Psoas muscle (tissue), 8 donors: ENCODE results near the gene CCNF. TPM values are rescaled to one million over a fixed set of nuclear protein-coding genes. Genes with fewer than 3 reads are reported as not detected.
A peak's percentile ranks its signal among the peaks of the same experiment; 100 is the strongest.
"Not testable (repeated sequence)": the region's sequence is repeated elsewhere in the genome, so short reads cannot be mapped to it uniquely, and the experiment has no call there.

Experiments used
- ATAC-seq, 4 donors: fragments of 200-7000 bp; cut with Tn5 transposase; one replicate each; pipeline ENCODE4 v1.9.1; 2020; ENCODE audit warnings: moderate library complexity in 3 of 4, mild to moderate bottlenecking in 2 of 4
- DNase-seq, 2 donors: peaks; one replicate each; pipeline ENCODE4 v3.0.0-alpha.2; 2020
- H3K27ac ChIP-seq: fragments of 200-600 bp; one replicate; pipeline ENCODE4 v1.8.0; 2022
- H3K27me3 ChIP-seq, 3 donors: fragments of 200-600 bp in 1 of 3; one replicate each; pipeline versions ENCODE4 v1.6.1 to v1.8.0; 2013 to 2022; ENCODE audit warnings: low read length in 2 of 3, mild to moderate bottlenecking in 2 of 3, moderate library complexity in 1 of 3; ENCODE audit not compliant: insufficient read depth in 3 of 3
- H3K36me3 ChIP-seq, 2 donors: fragments of 200-600 bp in 1 of 2; one replicate each; pipeline versions ENCODE4 v1.6.1 to v1.8.0; 2013 to 2022; ENCODE audit warnings: low read depth in 1 of 2, mild to moderate bottlenecking in 1 of 2, moderate library complexity in 1 of 2; ENCODE audit not compliant: insufficient read depth in 1 of 2
- H3K4me1 ChIP-seq: fragments of 200-600 bp; one replicate; pipeline ENCODE4 v1.8.0; 2022
- H3K4me3 ChIP-seq: fragments of 200-600 bp; one replicate; pipeline ENCODE4 v1.8.0; 2022; ENCODE audit warnings: mild to moderate bottlenecking
- H3K9me3 ChIP-seq: fragments of 200-600 bp; one replicate; pipeline ENCODE4 v1.8.0; 2022
- CTCF ChIP-seq: fragments of 200-600 bp; IDR thresholded peaks from one replicate; pipeline ENCODE4 v1.8.0; 2022; ENCODE audit warnings: antibody characterized with exemption
- WGBS, 3 donors: extraction: QIAGEN DNeasy Blood & Tissue Kit; methylation state at CpG; one replicate each; pipeline versions ENCODE4 v1.1.6 to v1.1.7; 2013; 5-methylcytosine and 5-hydroxymethylcytosine counted together
- intact Hi-C, 2 donors: fragments of 100-400 bp; cut with DNase I; formaldehyde crosslinking; loops; one replicate each; pipeline versions ENCODE4 v1.11.0 to v1.14.2; 2022
- long read RNA-seq, 2 donors: library from polyadenylated mRNA; unstranded; transcript quantifications; one replicate each; pipeline ENCODE4 v2.0.0, GENCODE V29; 2021
- polyA plus RNA-seq, 3 donors: library from polyadenylated mRNA; stranded (reverse); fragments of 200-250 nt; gene quantifications; one replicate each; pipeline ENCODE4 v1.2.3, GENCODE V29; 2013
- total RNA-seq, 4 donors: library from RNA; stranded (reverse); fragmentation: NEBNext Ultra II Directional in 2 of 4; extraction: Animal tissue kit (Norgen Biotek cat#: 25700) in 2 of 4; gene quantifications; one replicate each; pipeline versions ENCODE4 v1.2.1 to v1.2.4, GENCODE V29; 2021 to 2023
- donor health status: healthy with polysubstance abuse.
- donor health status: DM: no; HTN: no; CAD: no; lungs with moderate emphysema.
- donor health status: Bipolar disorder and iron deficiency.
- donor health status: healthy.
- donor health status: DM: yes; HTN: yes; CAD: no.
- donor health status: DM: no; HTN: no; CAD: no.
- donor health status: DM: no; HTN: no; CAD: no.
- donor health status: DM: yes; HTN: yes; CAD: no.

Gene CCNF
- total RNA-seq, result 1 to 10 TPM; 1.2 to 1.8 (median 1.7) TPM
- 1 to 10 TPM; 1.1 to 2.3 (median 1.7) TPM for polyA plus RNA-seq
- long read RNA-seq, donor 1, partial matches to known transcripts, result 0 of 3 reads
- long read RNA-seq, donor 1, other reads (novel, unspliced or antisense), result 3 of 3 reads
- long read RNA-seq, donor 2, partial matches to known transcripts, result 0 of 3 reads
- long read RNA-seq, donor 2, other reads (novel, unspliced or antisense), result 3 of 3 reads

GRCh38 chr16:2429034-2429770 is at the start of gene CCNF:
Gene CCNF, plus strand, starts transcription at chr16:2429447. Its CDS starts 35 bp downstream, at chr16:2429482.
- H3K27ac ChIP-seq, result peak within 1 kb of the TSS; percentile 80
- DNase-seq, result peak; percentile 98 to 99
- H3K27me3 ChIP-seq, result no peaks in the 10 kb centered on the region
- peak within 1 kb of the TSS; percentile 85 for H3K4me3 ChIP-seq
- WGBS, 3 donors, result 0 to 1% (median 0%) methylated on average over 27 to 103 of the region's 103 CpGs
- intact Hi-C loops, result loop anchor here (5.0 kb wide), 2 partner anchors 73 to 87 kb away; partner anchors contain the start of gene ABCA3 (in 2 of the 2)
- peak; percentile 98 to 100 (median 99) for ATAC-seq
- H3K36me3 ChIP-seq, result peaks cover 0 to 9% of the 10 kb centered on the region in 2 donors
- TF ChIP-seq CTCF, result no peak
- H3K9me3 ChIP-seq, result no peaks in the 10 kb centered on the region
- peaks cover 8% of the 10 kb centered on the region for H3K4me1 ChIP-seq

GRCh38 chr16:2383501-2383900 is 45.7 kb upstream of the CCNF start:
- WGBS, 3 donors, result 87 to 98% (median 97%) methylated on average over 1 of the region's 1 CpG
- no peak for TF ChIP-seq CTCF
- DNase-seq (no peak), ATAC-seq (no peak)
- no peaks in the 10 kb centered on the region for H3K36me3 ChIP-seq
- H3K4me3 ChIP-seq, result no peak overlapping the region
- no peak overlapping the region for H3K27ac ChIP-seq
- intact Hi-C loops, result no loop called here
- no peaks in the 10 kb centered on the region for H3K4me1 ChIP-seq
- H3K27me3 ChIP-seq, result no peaks in the 10 kb centered on the region
- H3K9me3 ChIP-seq, result no peaks in the 10 kb centered on the region

- H3K4me1 ChIP-seq, result no peaks in the 10 kb centered on the region
- DNase-seq, result no peak
- ATAC-seq, result no peak
- intact Hi-C loops, result no loop called here
- no peaks in the 10 kb centered on the region for H3K36me3 ChIP-seq
- no peak overlapping the region for H3K4me3 ChIP-seq
- no peaks in the 10 kb centered on the region for H3K9me3 ChIP-seq
- no peak overlapping the region for H3K27ac ChIP-seq
- TF ChIP-seq CTCF, result no peak
- 26 to 27% (median 27%) methylated on average over 2 of the region's 2 CpGs for WGBS, 3 donors
- no peaks in the 10 kb centered on the region for H3K27me3 ChIP-seq
Observed at GRCh38 chr16:2384426-2384825, 44.8 kb upstream of the CCNF start.

- intact Hi-C loops, result no loop called here
- Histone ChIP-seq H3K27ac (no peak overlapping the region), H3K9me3 (no peaks in the 10 kb centered on the region), H3K27me3 (no peaks in the 10 kb centered on the region), H3K36me3 (no peaks in the 10 kb centered on the region), H3K4me1 (no peaks in the 10 kb centered on the region), H3K4me3 (no peak overlapping the region)
- ATAC-seq, result no peak
- no peak for TF ChIP-seq CTCF
- 64 to 68% (median 68%) methylated on average over 3 of the region's 3 CpGs for WGBS, 3 donors
- DNase-seq, result no peak
Observed at GRCh38 chr16:2385190-2385836, 43.9 kb upstream of the CCNF start.

GRCh38 chr16:2385982-2386381 is 43.3 kb upstream of the CCNF start:
- H3K36me3 ChIP-seq, H3K9me3 ChIP-seq, H3K4me1 ChIP-seq, H3K27ac ChIP-seq, DNase-seq, intact Hi-C loops, ATAC-seq, H3K4me3 ChIP-seq, H3K27me3 ChIP-seq: not testable (repeated sequence)
- WGBS, 3 donors, result 83 to 87% (median 87%) methylated on average over 19 of the region's 19 CpGs
